ENCODE measurements around the gene THRB.

Gene THRB

DNA sequence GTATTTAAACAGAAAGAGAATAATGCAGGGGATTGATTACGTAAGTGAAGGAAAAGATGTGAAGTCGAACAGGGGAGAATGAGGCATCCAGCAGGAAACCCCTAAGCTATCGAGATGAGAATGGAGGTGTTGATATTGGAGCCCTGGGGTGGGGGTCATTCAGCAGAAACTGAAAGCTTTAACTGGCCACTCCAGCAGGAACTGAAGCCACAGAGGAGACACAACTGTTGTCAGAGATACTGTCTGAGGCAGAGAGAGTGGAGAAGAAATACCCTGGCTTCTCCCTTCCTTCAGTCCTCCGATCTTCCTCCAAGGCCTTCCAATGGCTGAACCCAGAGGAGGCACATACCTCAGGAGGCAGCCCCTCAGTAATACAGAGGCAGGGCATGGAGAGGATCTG is 152.4 kb downstream of the THRB start:
- DNase-seq: no peak

DNA sequence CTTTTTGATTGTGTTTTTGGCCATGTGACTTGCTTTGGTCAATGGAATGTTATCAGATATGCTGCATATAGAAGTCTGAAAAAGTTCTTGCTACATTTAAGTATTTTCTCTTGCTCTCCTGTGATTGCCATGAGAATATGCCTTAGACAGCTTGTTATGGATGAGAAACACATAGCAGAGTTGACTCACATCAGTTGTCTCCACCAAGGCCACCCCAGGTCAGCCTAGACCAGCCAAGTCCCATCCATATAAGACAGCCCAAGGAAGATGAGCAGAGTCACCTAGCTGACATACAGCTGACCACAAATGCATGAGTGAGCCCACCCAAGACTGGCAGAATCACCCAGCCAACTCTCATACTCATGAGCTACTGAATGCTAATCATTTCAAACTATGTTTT is 153.0 kb downstream of the THRB start:
- no peak for DNase-seq

DNA sequence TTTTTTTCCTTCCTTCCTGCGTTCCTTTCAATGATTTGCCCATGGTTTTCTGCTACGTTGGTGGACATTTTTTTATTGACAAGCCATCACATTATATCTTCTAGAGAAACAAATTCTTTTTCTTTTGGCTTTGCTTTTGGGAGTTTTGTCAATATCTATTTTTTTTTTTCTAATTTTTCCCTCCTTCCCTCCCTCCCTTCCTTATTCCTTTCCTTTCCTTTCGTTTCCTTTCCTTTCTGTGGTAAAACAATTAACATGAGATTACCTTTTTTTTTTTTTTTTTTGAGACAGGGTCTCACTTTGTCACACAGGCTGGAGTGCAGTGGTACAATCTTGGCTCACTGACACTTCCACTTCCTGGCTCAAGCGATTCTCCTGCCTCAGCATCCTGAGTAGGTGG is 153.7 kb downstream of the THRB start:
- no peak for DNase-seq

DNA sequence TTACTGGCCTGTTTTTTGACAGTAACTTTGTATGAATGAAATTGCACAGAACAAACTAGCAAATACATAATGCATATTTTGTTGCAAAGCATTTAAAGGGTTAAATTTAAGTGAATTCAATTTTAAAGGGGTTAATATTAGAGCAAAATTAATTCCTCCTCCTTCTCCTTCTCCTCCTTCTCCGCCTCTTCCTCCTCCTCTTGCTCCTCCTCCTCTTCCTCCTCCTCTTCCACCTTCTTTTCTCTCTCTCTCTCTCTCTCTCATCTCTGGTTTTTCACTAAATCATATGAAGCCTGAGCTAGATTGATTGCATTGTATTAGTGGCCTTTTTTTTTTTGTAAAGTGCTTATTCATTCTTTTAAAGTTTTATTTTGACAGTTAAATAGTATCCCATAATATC is 154.5 kb downstream of the THRB start:
- no peak for DNase-seq

DNA sequence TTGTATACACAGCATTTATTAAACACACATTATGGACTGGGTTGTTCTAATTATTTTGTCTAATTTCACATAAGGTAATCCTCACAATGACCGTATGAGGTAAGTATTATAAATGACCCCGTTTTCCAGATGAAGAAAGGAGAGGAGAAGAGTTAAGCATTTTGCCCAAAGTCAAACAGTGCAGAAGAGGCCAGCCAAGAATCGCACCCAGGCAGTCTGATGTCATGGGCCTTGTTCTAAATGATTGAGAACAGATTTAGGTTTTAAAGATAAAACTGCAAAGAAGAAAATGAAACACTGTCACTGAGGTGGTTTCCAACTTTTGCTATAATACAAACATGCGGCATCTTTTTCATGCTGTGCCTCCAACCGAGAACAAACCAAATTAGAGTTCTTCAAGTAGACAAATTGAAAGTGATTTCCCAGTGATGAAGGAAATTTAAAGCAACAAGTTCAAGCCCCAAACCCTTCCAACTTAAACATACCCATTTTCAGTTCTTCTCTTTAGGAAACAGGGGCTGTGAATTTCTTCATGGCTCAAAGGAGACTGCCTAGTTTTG is 155.3 kb downstream of the THRB start:
- no peak for DNase-seq

DNA sequence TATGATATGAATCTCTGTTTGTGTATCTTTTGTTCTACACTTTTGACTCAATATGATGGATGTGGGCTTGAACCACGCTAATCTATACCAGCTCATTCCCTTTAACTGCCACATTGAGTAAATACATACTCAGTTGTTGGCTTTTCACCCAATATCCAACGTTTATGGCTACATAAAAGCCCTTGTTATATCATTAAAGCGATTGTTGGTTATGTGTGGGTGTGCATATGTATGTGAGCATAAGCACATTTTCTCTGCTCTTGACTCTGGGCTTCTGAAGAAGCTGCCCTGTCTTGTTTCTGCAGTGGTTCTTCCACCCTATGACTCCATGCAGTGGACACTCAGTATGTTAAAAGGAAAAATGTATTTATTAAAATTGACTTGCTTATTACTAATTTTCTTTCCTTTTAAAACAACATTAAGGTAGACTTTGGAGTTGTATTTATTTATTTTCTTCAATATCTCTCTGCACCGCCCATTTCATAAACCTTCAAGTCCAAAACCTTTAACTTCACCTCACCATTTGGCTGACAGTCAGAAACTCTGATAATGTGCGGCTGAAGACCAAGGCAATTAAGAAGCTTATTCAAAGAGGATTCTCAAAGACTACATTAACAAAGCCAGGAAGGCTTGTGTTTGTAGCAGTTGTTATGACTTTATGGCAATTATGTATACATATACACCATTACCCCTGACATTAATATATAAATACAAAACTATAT is 156.1 kb downstream of the THRB start:
- DNase-seq: no peak

DNA sequence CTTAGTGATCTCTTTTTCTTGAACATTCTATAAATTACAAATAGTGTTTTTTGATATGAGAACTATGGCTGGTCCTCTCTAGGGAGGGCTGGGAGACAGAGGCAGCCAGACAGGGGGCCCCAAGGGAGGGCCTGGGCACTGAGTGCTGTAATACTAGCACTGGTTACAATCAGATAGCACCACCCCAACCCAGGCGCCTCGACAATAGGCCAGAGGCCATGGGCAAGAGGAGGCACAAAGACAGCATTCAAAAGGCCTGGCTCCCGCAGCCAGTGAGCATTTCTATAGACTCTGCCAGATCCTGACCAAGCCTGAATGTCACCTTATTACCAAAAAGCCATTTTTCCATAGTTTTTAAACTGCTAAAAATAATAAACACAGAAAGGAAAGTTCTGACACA is 158.5 kb downstream of the THRB start:
- no peak for DNase-seq

DNA sequence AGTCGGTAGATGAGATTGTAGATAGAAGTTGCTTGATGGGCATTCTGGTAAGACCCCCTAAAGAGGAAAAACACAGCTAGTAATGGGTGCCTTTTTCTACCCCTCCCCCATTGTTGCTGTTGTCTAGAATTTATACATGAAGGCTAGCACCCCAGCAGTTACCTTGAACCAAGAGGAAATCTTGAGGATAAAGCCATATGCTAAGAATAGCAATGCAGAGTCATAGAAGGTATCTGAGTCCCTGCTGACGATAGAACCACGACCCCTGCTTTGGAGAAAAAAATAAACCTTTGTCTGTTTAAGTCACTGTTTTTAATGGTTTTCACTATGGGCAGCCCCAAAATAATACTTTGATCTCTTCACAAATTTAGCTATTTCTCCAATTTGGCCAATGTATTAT is 162.6 kb downstream of the THRB start:
- DNase-seq: no peak

DNA sequence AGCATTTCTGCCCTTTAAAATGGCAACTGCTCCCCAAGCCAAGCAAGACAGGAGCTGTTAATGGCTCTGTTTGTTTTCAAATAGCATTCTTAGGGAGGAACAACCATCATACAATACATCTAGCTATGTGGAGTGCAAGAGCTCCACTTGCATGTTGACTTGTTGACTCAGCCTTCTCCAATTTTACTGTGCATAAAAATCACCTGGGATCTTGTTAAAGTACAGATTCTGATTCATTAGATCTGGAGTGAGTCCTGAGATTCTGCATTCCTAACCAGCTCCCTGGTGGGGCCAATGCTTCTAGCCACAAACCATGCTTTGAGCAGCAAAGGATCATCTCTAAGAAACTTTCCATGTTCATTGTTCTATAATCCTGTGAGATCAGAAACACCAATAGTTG is 171.4 kb downstream of the THRB start:
- no peak for DNase-seq

DNA sequence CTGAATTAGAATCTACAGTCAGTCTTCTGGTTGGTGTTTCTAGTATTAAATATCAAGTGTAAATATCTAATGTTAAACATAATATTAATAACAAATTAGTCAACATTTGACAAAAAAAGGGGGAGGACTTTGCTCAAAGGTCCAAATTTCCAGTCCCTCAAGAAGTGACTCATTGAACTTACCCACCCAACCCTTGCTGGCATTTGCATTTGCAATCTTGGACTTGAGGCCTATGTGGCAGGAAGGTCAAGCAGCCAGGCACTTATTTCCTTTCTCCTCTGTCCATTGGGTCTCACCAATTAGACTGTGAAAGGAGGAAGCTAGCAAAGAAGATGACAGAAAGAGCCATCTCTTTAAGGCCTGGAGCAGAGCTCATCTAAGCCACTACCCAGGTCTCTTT is 174.0 kb downstream of the THRB start:
- DNase-seq: no peak

DNA sequence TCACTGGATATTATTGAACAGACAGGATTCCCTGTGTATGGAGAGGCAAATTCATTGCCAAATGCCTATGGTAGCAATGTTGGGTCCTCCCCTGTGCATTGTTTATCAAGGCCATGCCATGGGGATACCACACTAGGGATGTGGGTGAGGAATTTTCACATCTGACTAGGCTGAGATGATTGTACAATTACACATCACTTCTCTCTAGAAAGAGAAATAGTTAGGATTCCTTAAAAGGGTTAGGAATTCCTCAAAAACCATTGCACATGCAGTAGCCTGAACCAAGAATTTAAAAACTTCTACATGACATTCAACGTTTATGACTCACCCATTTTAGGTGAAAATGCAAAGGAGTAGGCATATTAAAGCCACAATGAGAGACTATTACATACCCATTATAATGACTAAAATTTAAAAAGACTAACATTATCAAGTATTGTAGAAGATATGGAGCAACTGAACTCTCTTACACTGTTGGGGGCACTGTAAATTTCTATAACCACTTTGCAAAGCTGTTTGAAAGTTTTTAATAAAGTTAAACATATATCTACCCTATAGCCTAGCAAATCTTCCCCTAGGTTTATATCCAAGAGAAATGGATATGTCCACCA is 175.9 kb downstream of the THRB start:
- DNase-seq: no peak

DNA sequence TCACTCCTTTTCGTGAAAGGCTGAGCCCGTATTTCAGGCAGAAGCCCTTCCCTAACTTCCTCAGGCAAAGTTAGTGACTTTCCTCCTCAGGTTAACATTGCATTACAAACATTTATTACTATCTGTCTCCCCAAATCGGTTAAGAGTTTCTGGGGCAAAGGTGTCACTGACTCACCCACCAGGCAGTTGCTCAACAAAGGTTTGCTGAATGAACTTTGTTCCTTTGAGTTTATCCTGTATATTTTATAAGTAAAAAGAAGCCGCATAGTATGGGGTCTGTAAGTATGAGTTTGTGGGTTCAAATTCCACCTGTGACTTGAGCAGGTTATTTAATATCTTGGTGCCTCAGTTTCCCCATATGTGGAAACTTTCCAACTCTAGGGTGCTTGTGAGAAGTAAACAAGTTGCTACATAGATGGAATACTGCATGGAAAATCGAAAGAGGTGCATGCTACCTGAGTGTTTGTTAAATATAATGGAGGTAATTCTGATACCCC is 177.7 kb downstream of the THRB start:
- DNase-seq: no peak

DNA sequence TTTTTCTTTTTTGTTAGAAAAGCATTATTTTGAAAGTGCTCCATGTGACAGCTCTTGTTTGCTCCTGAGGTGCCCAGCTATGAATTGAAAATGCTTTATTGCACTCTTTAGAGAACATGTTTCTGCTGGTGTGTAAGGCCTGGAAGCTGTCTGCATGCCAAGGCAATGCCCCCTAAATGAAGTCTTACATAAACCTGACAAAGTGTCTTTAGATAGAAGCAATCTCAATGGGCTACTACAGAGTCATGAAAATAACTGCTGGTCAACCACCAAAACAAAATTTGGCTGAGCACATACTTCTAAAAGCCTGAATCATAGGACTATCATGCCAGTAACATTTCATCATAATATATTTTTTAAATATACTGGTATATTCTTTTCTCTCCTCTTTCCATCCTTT is 178.7 kb downstream of the THRB start:
- no peak for DNase-seq

DNA sequence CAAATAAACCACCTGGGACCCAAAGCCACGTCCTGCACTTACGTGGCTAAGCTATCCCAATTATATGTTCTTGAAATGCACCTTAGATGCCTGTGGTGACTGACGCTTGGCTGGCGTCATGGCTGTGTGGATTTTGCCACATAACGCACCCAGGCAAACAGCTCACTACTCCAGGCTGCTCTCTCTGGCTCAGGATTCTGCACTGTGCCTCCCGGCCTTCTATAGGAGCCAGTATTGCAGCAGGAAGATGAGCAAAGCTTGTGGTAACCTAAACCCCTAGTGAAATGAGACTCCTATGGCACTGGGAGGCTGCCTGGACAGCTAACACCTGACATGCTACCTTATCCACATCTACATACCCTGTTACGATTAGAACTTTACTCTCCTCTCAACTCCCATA is 179.3 kb downstream of the THRB start:
- DNase-seq: no peak

DNA sequence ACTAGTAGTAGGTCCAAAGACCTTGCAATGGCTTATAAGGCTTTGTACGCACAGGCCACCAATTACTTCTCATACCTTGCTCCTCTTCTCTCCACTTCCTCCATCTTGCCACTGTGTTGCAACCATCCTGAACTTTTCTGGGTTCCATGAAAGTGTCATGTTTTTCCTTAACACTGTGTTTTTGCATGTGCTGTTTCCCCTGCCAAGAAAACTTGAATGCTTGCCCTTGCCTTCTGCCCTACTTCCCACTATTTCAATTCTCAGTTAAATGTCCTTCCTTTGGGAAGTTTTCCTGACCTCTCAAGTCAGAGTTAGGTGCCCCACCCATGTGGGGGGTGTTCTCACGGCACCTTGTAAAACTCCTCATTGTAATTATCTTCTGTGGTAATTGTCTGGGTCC is 182.8 kb downstream of the THRB start:
- DNase-seq: no peak

DNA sequence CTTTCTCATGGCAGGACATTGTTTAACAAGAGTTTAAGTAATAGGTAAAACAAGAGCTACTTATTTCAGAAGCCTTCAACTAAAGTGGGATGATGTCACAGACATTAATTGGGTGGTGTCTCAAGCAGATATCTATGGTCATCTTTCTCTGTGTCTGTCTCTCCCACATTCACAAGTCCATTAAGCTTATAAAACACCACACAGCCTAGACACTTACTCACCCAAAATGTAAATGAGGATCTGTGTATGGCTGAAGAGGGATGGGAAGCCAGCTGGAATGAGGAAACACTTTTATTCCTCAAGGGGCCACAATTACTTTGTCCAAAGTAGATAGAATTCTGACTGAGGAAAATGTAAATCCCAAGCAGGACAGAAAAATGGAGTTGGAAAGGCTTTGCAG is 183.8 kb downstream of the THRB start:
- no peak for DNase-seq

DNA sequence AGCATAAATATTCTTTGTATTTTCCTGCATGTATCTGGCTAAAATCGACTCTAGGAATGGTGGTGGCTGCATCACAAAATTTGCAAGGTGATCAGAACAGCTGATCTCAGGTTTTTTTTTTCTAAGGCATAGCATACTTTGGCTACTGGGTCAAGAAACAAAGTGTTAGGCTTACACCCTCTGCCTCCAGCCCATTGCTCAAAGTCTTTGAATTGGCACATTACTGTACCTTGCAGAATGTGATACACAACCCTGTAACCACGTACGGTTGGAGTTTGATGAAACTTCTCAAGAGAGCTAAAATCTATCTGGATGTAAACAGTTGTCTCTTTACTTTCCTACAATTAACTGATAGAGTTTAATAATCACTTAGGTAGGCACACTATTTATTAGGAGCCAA is 188.1 kb downstream of the THRB start:
- no peak for DNase-seq

DNA sequence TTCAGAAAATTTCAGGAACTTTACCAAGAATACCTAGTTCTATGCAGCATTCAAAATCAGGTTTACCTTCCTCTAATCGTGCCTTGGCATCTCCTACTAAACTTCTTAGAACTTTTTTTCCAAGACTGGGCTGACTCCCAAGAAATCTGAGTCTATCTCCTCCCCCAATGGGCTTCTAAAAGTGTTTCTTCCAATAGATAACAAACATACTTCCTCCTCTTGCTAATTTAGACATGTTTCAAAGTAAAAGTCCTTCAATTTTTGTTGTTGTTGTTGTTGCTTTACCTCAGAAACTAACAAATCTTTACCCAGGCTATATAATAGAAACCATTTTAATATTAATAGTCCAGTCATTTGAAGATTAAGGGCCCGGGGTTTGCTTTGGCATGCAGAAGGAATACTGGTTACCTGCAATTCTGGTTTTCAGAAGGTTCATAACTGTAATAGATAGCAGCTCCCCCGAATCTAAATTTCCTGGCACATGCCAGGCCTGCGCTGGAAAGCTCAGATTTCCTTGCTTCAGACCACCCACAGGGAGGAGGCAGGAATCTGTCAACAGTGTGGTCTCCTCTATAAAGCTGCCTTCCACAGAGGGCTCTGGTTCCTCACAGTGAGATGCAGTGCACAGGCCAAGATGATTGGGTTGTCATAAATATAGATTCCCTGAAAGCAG is 188.7 kb downstream of the THRB start:
- DNase-seq: no peak

DNA sequence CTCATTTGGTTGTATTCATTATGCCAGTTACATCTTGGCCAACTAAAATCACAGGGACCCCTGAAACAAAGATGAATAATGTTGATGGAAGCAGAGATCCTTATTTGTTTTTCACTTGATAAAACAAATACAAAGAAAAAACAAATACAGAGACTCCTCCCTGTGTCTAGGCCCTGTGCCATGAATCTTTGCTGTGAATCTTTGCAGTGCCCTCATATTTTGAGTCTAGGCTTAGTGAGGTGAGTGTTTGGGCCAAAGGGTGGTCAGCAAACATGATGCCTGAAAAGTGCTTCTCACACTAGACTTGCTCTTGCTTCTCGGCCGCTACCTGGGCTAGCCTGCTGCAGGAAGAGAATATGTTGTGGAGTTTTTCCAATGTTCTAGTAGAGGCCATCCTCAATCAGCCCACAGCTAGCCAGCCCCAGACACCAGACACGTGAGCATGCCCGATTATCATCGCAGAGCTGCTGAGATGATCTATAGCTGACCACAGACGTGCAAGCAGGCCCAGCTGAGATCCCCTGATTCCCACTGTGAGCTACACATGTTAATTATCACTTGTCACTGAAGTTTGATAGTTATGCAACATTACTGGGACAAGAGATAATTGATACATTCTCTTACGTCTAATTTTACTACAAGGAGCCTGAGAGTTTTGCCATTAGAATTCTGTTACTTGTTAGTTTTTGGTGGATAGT is 191.4 kb downstream of the THRB start:
- no peak for DNase-seq

DNA sequence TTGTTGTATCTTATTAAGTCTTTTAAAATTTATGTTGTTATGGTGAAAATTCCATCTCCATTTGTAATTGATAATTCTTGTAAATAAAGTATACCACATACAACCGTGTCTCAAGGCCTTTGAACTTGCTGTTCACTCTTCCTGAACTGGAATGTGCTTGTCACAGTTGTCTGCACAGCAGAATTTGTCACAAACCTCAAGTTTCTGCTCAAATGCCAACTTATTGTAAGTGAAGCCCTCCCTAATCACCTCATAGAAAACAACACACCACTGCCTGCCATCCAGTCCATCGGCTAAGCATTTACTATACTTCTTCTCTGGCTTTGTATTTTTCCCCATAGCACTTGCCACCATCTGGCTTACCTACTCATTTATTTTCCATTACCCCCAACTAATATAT is 192.3 kb downstream of the THRB start:
- DNase-seq: no peak

DNA sequence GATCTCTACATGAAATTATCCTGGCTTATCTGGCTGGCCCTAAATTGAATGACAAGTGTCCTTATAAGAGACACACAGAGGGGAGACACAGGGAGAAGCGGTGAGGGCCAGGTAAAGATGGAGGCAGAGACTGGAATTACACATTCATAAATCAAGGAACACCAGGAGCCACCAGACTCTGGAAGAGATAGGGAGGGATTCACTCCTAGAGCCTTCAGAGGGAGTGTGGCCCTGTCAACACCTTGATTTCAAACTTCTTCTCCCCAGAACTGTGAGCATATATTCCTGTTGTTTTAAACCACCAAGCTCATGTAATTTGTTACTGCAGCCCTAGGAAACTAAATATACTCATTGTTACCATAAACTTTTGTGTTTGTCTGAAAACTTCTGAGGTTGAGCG is 193.7 kb downstream of the THRB start:
- DNase-seq: no peak

DNA sequence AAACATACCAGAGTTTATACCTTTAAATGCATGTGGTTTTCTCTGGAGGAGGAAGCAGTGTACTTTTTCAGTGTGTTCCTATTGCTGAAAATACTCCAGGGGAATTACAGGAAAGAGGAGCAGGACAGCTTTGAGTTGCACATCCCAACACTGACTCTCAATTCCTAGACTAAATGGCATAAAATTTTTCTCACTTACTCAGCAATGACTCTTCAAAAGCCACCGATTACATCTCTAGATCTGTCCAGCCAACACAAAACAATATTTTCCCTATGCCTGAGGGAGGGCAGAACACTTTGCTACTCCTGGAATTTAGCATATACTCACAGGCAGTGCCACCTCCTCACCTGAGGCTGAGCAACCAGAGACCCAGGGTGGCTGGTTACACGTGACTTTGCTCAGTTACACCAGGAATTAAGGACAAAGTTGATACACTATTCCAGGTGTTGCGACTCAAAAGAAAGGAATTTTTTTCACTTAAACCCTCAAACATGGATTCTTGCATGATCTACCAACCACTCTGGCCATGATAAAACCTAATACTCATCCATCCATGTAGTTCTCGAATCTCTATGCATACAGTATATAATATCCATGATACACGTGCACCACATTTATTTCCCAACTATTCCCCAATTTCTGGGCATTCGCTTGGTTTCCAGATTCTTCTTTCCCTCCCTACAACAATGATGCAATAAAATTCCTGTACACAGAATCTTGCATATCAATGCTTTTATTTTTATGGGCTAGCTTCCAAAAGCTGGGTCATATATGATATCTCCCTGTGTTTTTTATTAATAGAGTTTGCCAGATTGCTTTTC is 194.6 kb downstream of the THRB start:
- no peak for DNase-seq
